GM12801 (cell line): Measurements from ENCODE around the gene C5orf58.

Source experiments
- CTCF ChIP-seq: IDR thresholded peaks from one replicate; pipeline ENCODE4 v1.5.1; 2011; ENCODE audit warnings: control low read depth; ENCODE audit not compliant: insufficient read length; ENCODE audit errors: extremely low read depth

C5orf58 gene

GRCh38 chr5:170223360-170223759 lies 9.4 kb upstream of the C5orf58 start:
- no peak for TF ChIP-seq CTCF

- no peak for TF ChIP-seq CTCF
Observed at GRCh38 chr5:170223906-170224305, 8.9 kb upstream of the C5orf58 start.

GRCh38 chr5:170225326-170226128 lies 7.3 kb upstream of the C5orf58 start:
- no peak for TF ChIP-seq CTCF

- TF ChIP-seq CTCF = no peak
Observed at GRCh38 chr5:170226129-170226615, 6.6 kb upstream of the C5orf58 start.

GRCh38 chr5:170226661-170227060 lies 6.1 kb upstream of the C5orf58 start:
- no peak for TF ChIP-seq CTCF

GRCh38 chr5:170228762-170229435 lies 3.9 kb upstream of the C5orf58 start:
- TF ChIP-seq CTCF = no peak

GRCh38 chr5:170233358-170233892 lies 640 bp downstream of the C5orf58 start:
- TF ChIP-seq CTCF = no peak
